Liver (tissue), 9 donors: ENCODE results near the gene CBFA2T3. TPM values are rescaled to one million over a fixed set of nuclear protein-coding genes. Genes with fewer than 3 reads are reported as not detected.

Experiments
- DNase-seq: peaks from one replicate; pipeline ENCODE4 v3.0.0-alpha.2; 2017; ENCODE audit warnings: low spot score
- H3K27ac ChIP-seq, 2 donors: one replicate each; pipeline ENCODE4 v1.7.0; 2013; ENCODE audit warnings: inconsistent platforms in 2 of 2, low read length in 2 of 2, control low read depth in 1 of 2, low read depth in 1 of 2, mild to moderate bottlenecking in 1 of 2
- H3K27me3 ChIP-seq, 4 donors: one replicate each; pipeline versions ENCODE4 v1.6.1 to v1.7.0; 2013; ENCODE audit warnings: low read length in 3 of 4, inconsistent platforms in 1 of 4, mild to moderate bottlenecking in 1 of 4, moderate library complexity in 1 of 4; ENCODE audit not compliant: control insufficient read depth in 4 of 4, insufficient read depth in 4 of 4
- H3K36me3 ChIP-seq, 4 donors: one replicate each; pipeline versions ENCODE4 v1.6.1 to v1.7.0; 2013; ENCODE audit warnings: low read length in 3 of 4, mild to moderate bottlenecking in 3 of 4, low read depth in 1 of 4, moderate library complexity in 1 of 4; ENCODE audit not compliant: control insufficient read depth in 4 of 4, insufficient read depth in 3 of 4
- H3K4me1 ChIP-seq, 4 donors: one replicate each; pipeline versions ENCODE4 v1.6.1 to v1.7.0; 2013; ENCODE audit warnings: low read length in 3 of 4, mild to moderate bottlenecking in 3 of 4, moderate library complexity in 1 of 4; ENCODE audit not compliant: control insufficient read depth in 4 of 4, insufficient read depth in 4 of 4
- H3K4me3 ChIP-seq, 3 donors: one replicate each; pipeline versions ENCODE4 v1.6.1 to v1.7.0; 2013; ENCODE audit warnings: low read length in 3 of 3, control low read depth in 1 of 3, low read depth in 1 of 3, mild to moderate bottlenecking in 1 of 3
- H3K9ac ChIP-seq, 2 donors: one replicate each; pipeline ENCODE4 v1.7.0; 2013; ENCODE audit warnings: low read length in 2 of 2, mild to moderate bottlenecking in 2 of 2, moderate library complexity in 2 of 2, control low read depth in 1 of 2, low read depth in 1 of 2
- H3K9me3 ChIP-seq, 4 donors: one replicate each; pipeline versions ENCODE4 v1.6.1 to v1.7.0; 2013; ENCODE audit warnings: low read length in 3 of 4; ENCODE audit not compliant: control insufficient read depth in 4 of 4
- ATF3 ChIP-seq: IDR thresholded peaks from 2 replicates; pipeline ENCODE4 v1.6.1; 2016; ENCODE audit warnings: antibody characterized with exemption
- CTCF ChIP-seq: fragments of 150-350 bp; IDR thresholded peaks from 2 replicates; pipeline ENCODE4 v1.5.1; 2017; ENCODE audit warnings: improper control_type of control experiment, low read depth, low read length; ENCODE audit not compliant: missing input control
- EGR1 ChIP-seq, 2 donors: IDR thresholded peaks; 2 replicates each; pipeline ENCODE4 v1.6.1; 2016 to 2018; ENCODE audit warnings: antibody characterized with exemption in 2 of 2, low read depth in 2 of 2
- FOXA1 ChIP-seq: IDR thresholded peaks from 2 replicates; pipeline ENCODE4 v1.6.1; 2016; ENCODE audit warnings: antibody characterized with exemption
- FOXA2 ChIP-seq: IDR thresholded peaks from 2 replicates; pipeline ENCODE4 v1.6.1; 2016; ENCODE audit warnings: antibody characterized with exemption
- GABPA ChIP-seq, 2 donors: IDR thresholded peaks in 1 of 2; conservative IDR thresholded peaks in 1 of 2; 2 replicates each; pipeline ENCODE4 v1.6.1; 2016; ENCODE audit warnings: antibody characterized with exemption in 2 of 2, mild to moderate bottlenecking in 1 of 2, moderate library complexity in 1 of 2
- HNF4A ChIP-seq, 2 donors: conservative IDR thresholded peaks; 2 replicates each; pipeline ENCODE4 v1.6.1; 2016; ENCODE audit warnings: antibody characterized with exemption in 2 of 2, mild to moderate bottlenecking in 2 of 2
- HNF4G ChIP-seq: IDR thresholded peaks from 2 replicates; pipeline ENCODE4 v1.6.1; 2016; ENCODE audit warnings: antibody characterized with exemption
- JUND ChIP-seq, 2 donors: IDR thresholded peaks; 2 replicates each; pipeline ENCODE4 v1.6.1; 2016; ENCODE audit warnings: antibody characterized with exemption in 2 of 2
- MAX ChIP-seq: IDR thresholded peaks from 2 replicates; pipeline ENCODE4 v1.6.1; 2016; ENCODE audit warnings: antibody characterized with exemption
- NR2F2 ChIP-seq: IDR thresholded peaks from 2 replicates; pipeline ENCODE4 v1.6.1; 2016; ENCODE audit warnings: antibody characterized with exemption
- RAD21 ChIP-seq, 2 donors: IDR thresholded peaks; 2 replicates each; pipeline ENCODE4 v1.6.1; 2016; ENCODE audit warnings: antibody characterized with exemption in 2 of 2, mild to moderate bottlenecking in 2 of 2
- REST ChIP-seq: IDR thresholded peaks from 2 replicates; pipeline ENCODE4 v1.6.1; 2016; ENCODE audit warnings: antibody characterized with exemption, mild to moderate bottlenecking
- RXRA ChIP-seq, 2 donors: IDR thresholded peaks; 2 replicates each; pipeline ENCODE4 v1.6.1; 2017 to 2018; ENCODE audit warnings: antibody characterized with exemption in 2 of 2, mild to moderate bottlenecking in 1 of 2
- SP1 ChIP-seq: IDR thresholded peaks from 2 replicates; pipeline ENCODE4 v1.6.1; 2018; ENCODE audit warnings: antibody characterized with exemption, mild to moderate bottlenecking
- TAF1 ChIP-seq: conservative IDR thresholded peaks from 2 replicates; pipeline ENCODE4 v1.6.1; 2016; ENCODE audit warnings: antibody characterized with exemption, mild to moderate bottlenecking
- YY1 ChIP-seq: IDR thresholded peaks from 2 replicates; pipeline ENCODE4 v1.6.1; 2016; ENCODE audit warnings: antibody characterized with exemption, mild to moderate bottlenecking
- ZBTB33 ChIP-seq: IDR thresholded peaks from 2 replicates; pipeline ENCODE4 v1.6.1; 2016; ENCODE audit warnings: antibody characterized with exemption
- WGBS: extraction: QIAGEN DNeasy Blood & Tissue Kit; methylation state at CpG from one replicate; pipeline ENCODE4 v1.1.7; 2013; 5-methylcytosine and 5-hydroxymethylcytosine counted together
- polyA plus RNA-seq, 2 donors: library from polyadenylated mRNA; stranded (reverse) in 1 of 2; unstranded in 1 of 2; fragments of 200-250 nt in 1 of 2; fragments of >200 nt in 1 of 2; fragmentation: Nextera tagmentation in 1 of 2; extraction: Ambion mirVana in 1 of 2; gene quantifications; one replicate each; pipeline versions ENCODE4 v1.2.1 to v1.2.3, GENCODE V29; 2013 to 2015
- total RNA-seq, 2 donors: library from RNA; depleted of rRNA; stranded (reverse); fragments of >200 nt; gene quantifications; one replicate each; pipeline ENCODE4 v1.2.3, GENCODE V29; 2014
- donor health status: healthy.
- donor health status: healthy.
- donor health status: healthy.
- donor health status: healthy.
- donor health status: healthy.

CBFA2T3 gene
- total and polyA plus RNA-seq, 4 donors: 1.4 to 4.5 (median 3.1) TPM

- TF ChIP-seq YY1 (no peak), HNF4G (no peak), TAF1 (no peak), FOXA2 (no peak), HNF4A (conservative IDR thresholded peaks at IDR 0.05) (no peak), ATF3 (no peak), MAX (no peak), NR2F2 (no peak), GABPA (IDR thresholded peaks at IDR 0.05 in 1 of 2, conservative IDR thresholded peaks at IDR 0.05 in 1 of 2) (no peak)
Observed at GRCh38 chr16:88846088-88846487, 130.9 kb downstream of the CBFA2T3 start.

GRCh38 chr16:88844419-88845036 lies 132.5 kb downstream of the CBFA2T3 start:
- no peaks in the 10 kb centered on the region for H3K9me3 ChIP-seq
- no peaks in the 10 kb centered on the region for H3K27me3 ChIP-seq
- WGBS: 89% methylated on average over 11 of the region's 11 CpGs
- no peak overlapping the region for H3K27ac ChIP-seq
- DNase-seq: no peak
- peaks cover 0 to 25% (median 2%) of the 10 kb centered on the region in 4 donors for H3K36me3 ChIP-seq
- no peaks in the 10 kb centered on the region for H3K4me1 ChIP-seq
- no peak overlapping the region for H3K4me3 ChIP-seq
- H3K9ac ChIP-seq: no peak overlapping the region
- TF ChIP-seq RXRA (IDR thresholded peaks at IDR 0.05) (no peak), TAF1 (no peak), FOXA2 (no peak), REST (no peak), HNF4G (no peak), NR2F2 (no peak), HNF4A (conservative IDR thresholded peaks at IDR 0.05) (no peak), CTCF (no peak), JUND (IDR thresholded peaks at IDR 0.05) (no peak), YY1 (no peak), FOXA1 (no peak), GABPA (IDR thresholded peaks at IDR 0.05 in 1 of 2, conservative IDR thresholded peaks at IDR 0.05 in 1 of 2) (no peak), SP1 (no peak), MAX (no peak), RAD21 (IDR thresholded peaks at IDR 0.05) (no peak), EGR1 (IDR thresholded peaks at IDR 0.05; ENCODE audit: low read depth in 2 of 2) (no peak), ATF3 (no peak), ZBTB33 (no peak)

More at GRCh38 chr16:88846088-88846487, 130.9 kb downstream of the CBFA2T3 start:
- 96% methylated on average over 9 of the region's 9 CpGs for WGBS
- no peak overlapping the region for H3K27ac ChIP-seq
- no peaks in the 10 kb centered on the region for H3K27me3 ChIP-seq
- no peaks in the 10 kb centered on the region for H3K9me3 ChIP-seq
- H3K9ac ChIP-seq: no peak overlapping the region
- DNase-seq: no peak
- peaks cover 0 to 12% (median under 1%) of the 10 kb centered on the region in 4 donors for H3K36me3 ChIP-seq
- H3K4me3 ChIP-seq: no peak overlapping the region
- H3K4me1 ChIP-seq: peaks cover 0 to 2% (median under 1%) of the 10 kb centered on the region in 4 donors
